Stimulated activated CD4-positive, alpha-beta T cell treated with anti-CD3 and anti-CD28 coated beads, Interleukin-1b, Interleukin-23, amount 100 ng/mL, for 24 hours (primary cell): ENCODE data around the gene CFAP52.
"Not testable (repeated sequence)": the region's sequence is repeated elsewhere in the genome, so short reads cannot be mapped to it uniquely, and the experiment has no call there.

Experiments
- DNase-seq, 4 experiments: peaks; one replicate each; pipeline ENCODE4 v3.0.0-alpha.2; 2020; ENCODE audit warnings: low read depth in 4 of 4, low spot score in 1 of 4

CFAP52 gene

DNA sequence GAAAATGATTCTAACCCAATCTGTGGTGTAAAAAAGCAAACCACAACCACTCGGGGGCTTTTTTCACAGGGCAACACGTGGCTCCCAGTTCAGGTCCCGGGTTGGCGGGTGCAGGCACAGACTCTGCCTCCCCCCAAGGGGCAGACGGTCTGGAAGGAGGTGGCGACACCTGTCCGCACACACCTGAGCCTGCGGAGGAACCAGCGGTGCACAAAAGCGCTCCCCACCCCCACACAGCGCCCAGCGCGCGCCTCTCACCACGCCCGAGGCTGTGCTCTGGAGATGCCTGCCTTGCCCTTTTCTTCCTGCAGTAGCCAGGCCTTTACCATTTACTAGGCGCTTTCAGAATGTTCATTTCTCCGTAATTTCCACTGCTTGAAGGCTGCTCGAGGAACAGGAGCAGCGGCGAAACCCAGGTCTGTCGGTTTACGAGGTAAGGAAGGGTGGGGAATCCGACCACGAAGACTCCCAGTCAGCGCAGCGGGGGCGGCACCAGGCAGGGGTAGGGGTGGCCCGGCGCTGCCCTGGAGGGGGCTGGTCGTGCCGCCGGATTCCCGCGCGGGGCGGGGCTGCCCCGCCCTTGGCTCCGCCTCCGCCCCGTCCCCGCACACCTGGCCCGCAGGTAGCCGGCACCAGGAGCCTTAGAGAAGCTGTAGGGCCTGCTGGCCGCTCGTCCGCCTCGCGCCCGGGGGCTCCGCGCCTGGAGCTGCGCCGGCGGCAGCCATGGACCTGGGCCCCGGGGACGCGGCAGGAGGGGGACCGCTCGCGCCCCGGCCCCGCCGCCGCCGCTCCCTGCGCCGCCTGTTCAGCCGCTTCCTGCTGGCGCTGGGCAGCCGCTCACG lies 68.7 kb downstream of the CFAP52 start, which contains the start of gene USP43:
TSS of gene USP43 (plus strand) at position 608 of the 842 bp plus-strand sequence. CDS start at position 724, 116 bp downstream.
- DNase-seq, result no peak

DNA sequence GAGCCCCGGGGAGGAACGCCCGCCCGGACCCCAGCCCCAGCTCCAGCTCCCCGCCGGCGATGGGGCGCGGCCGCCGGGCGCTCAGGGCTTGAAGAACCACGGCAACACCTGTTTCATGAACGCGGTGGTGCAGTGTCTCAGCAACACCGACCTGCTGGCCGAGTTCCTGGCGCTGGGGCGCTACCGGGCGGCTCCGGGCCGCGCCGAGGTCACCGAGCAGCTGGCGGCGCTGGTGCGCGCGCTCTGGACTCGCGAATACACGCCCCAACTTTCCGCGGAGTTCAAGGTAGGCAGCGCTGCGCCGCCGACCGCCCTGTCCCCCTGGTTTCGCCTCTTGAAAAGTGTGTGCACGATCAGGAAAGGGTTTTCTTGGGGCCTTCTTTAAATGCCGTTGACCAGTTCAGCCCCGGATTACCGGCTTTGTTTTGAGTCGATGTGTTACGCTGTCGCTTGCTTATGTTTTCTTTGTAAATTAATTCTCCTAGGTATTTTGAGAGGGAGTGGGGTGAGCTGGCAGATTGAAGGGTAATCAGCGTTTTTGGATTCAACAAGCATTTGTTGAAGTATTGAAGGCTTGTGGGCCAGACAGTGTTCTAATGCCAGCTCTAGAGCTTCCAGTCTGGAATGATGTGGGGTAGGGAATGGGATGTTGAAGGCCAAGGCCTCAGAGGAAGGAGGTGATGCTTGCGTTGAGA lies 69.6 kb downstream of the CFAP52 start:
- DNase-seq, result no peak

GRCh38 chr17:9646546-9646885 lies 70.1 kb downstream of the CFAP52 start:
- DNase-seq, result no peak

GRCh38 chr17:9647014-9647413 lies 70.6 kb downstream of the CFAP52 start:
- DNase-seq, result no peak

DNA sequence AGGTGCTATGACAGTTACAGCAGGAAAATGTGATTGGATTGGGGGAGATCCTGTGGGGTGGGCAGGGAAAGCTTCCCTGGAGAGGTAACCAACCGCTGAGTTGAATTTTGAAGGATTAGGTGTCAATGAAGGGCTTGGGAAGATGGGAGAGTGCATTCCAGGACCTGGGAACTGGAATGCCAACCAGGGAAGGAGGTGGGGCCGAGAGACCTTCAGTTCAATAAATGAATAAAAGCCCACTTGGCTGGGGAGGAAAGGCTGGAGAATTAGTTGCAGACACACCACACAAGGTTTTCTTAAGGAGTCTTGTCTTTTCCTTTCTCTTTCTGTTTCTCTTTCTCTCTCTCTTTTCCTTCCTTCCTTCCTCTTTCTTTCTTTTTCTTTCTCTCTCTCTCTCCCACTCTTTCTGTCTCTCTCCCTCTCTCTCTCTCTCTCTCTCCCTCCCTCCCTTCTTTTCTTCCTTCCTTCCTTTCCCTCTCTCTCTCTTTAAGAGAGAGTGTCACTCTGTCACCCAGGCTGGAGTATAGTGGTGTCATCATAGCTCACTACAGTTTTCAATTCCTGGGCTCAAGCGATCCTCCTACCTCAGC lies 72.2 kb downstream of the CFAP52 start:
- no peak for DNase-seq

GRCh38 chr17:9658593-9659211 lies 82.3 kb downstream of the CFAP52 start:
- DNase-seq, result no peak

DNA sequence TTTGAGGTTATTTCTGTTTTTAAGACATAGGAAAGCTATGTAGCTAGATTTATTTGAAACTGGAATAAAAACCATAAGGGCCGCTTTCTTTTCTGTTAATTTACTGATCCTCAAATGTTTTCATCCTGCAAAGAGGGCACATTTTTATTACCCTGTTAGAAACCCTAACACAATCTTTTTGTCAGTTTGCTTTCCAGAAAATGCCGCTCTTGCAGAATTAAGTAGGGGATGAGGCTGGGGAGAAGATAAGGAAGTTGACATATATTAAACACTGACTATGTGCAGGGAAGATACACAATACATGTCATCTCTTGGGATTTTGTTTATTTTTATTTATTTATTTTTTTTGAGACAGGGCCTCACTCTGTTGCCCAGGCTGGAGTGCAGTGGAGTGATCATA lies 84.6 kb downstream of the CFAP52 start:
- no peak for DNase-seq

DNA sequence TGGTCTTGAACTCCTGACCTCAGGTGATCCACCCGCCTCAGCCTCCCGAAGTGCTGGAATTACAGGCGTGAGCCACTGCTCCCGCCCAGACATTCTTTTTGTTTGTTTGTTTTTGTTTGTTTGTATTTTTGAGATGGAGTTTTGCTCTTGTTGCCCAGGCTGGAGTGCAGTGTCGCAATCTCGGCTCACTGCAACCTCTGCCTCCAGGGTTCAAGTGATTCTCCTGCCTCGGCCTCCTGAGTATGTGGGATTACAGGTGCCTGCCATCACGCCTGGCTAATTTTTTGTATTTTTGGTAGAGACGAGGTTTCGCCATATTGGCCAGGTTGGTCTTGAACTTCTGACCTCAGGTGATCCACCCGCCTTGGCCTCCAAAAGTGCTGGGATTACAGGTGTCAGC lies 87.1 kb downstream of the CFAP52 start:
- DNase-seq, result not testable (repeated sequence)

GRCh38 chr17:9666461-9667050 lies 90.1 kb downstream of the CFAP52 start:
- DNase-seq, result no peak

DNA sequence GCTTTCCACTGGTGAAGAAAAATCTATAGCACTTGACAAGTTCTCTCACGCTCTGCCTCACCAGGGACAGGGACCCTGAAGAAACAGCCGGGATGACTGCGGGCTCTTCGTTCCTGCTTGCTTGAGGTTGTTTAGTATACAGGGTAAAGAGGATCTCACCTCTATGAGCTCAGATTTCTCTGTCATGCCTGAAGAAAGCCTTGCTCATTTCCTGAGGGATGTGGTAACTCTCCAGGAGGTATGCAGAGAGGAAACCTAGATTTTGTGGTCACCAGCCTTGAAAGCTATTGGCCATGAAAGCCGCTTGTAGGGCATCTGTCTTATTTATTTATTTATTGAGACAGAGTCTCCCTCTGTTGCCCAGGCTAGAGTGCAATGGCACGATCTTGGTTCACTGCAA lies 92.1 kb downstream of the CFAP52 start:
- DNase-seq, result no peak

GRCh38 chr17:9669551-9670008 lies 93.1 kb downstream of the CFAP52 start:
- DNase-seq, result no peak

DNA sequence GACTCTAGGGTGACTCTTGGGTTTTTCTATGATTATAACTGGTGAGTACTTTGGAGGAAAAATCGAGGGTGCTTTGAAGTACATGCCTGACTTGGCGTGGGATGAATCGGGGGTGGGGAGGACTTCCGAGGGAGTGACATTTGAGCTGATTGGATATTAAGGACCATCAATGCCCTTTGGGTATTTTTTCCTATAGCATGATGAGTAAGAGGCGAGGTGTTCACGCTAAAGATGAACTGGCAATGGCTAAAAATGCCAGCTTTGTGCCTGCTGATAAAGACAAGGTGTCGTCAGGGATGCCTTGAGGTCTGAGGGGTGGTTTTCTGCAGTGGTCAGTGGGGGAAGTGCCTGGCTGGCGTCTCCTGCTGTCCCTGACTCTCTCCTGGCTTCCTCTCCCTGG lies 94.2 kb downstream of the CFAP52 start:
- no peak for DNase-seq

- DNase-seq, result no peak
Observed at GRCh38 chr17:9671559-9671958, 95.1 kb downstream of the CFAP52 start.

GRCh38 chr17:9672266-9672665 lies 95.8 kb downstream of the CFAP52 start:
- no peak for DNase-seq

GRCh38 chr17:9672691-9673090 lies 96.2 kb downstream of the CFAP52 start:
- no peak for DNase-seq

- no peak for DNase-seq
Observed at GRCh38 chr17:9676084-9676483, 99.6 kb downstream of the CFAP52 start.

DNA sequence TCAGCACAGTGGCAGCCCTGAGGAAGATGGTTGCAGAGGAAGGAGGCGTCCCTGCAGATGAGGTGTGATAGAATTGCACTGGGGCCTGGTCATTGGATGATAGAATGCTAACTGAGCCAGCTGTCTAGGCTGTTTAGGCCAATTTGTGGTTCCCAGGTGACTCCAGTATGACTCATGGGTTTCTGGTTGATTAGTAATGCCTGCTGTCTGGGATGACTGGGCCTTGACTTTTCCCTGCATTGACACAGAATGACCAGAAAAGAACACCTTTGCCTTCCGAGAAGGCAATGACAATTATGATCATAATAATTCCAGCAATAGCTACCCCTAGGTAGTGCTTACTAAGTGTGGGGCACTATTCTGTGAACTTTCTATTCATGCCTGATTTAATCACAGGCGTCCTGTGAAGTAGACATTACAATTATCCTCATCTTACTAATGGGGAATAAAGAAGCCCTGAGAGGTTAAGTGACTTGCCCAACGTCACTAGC lies 100.4 kb downstream of the CFAP52 start:
- peak in 1 of 4 experiments; percentile 2 for DNase-seq

- no peak for DNase-seq
Observed at GRCh38 chr17:9677411-9677810, 101.0 kb downstream of the CFAP52 start.

DNA sequence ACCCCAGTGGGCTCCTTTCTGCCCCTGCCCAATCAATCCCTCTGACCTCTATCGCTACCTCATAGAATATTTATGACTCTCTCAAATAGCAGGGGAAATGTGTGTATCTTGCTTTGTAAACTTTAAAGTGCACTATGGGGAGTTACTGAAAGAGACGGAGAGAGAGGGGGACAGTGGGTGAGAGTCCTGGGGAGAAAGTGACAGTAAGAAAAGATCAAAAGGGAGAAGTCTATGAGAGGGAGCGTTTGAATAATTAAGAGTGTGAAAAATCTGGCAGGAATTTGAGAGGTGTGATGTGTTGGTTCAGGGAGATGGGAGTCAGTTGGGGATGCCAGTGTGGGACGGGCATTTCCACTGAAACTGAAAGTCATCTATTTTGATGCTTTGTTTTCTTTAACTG lies 101.5 kb downstream of the CFAP52 start:
- DNase-seq, result no peak

DNA sequence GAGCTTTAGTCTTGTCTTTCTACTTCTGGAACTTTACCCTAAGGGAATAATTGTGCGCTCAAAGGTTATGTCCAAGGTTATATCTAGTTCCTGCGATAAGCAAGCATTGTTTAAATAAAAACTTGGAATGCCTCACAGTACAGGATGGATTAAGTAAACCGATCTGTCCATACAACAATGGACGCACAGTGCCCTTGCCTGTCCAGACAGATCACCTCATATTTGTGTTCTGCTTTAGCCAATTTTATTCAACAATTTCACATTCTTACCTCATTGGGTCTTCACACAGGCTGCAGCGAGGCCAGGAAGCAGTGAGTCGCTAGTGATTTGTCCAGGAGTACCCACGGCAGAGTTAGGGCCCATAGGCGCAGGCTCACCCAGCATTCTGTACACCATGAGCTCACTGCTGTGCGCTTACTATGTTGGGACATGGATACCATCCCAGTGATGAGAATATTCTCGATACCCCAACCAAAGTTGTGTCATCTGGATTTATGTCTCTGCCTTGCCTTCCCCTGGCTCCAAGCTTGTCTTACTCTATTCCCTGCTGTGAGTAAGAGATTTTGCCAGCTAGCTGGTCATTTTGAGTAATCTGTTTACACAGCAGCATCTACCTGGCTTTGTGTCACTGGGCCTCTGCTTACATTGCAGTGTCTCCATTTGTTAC lies 108.6 kb downstream of the CFAP52 start:
- DNase-seq, result no peak
